Stomach (tissue), 9 donors: Measurements from ENCODE around the gene VAMP1. TPM values are rescaled to one million over a fixed set of nuclear protein-coding genes. Genes with fewer than 3 reads are reported as not detected.

Experiments used
- DNase-seq, 2 donors: peaks; one replicate each; pipeline versions ENCODE4 v3.0.0 to v3.0.0-alpha.2; 2013 to 2019
- H3K27ac ChIP-seq, 5 donors: fragments of 200-600 bp in 4 of 5; sonication (generic) in 4 of 5; one replicate each; pipeline ENCODE4 v1.5.1; 2013 to 2019; ENCODE audit warnings: mild to moderate bottlenecking in 1 of 5, moderate library complexity in 1 of 5
- H3K27me3 ChIP-seq, 3 donors: fragments of 200-600 bp; sonication (generic); one replicate each; pipeline ENCODE4 v1.5.1; 2017 to 2019; ENCODE audit warnings: mixed run types in 1 of 3
- H3K36me3 ChIP-seq, 4 donors: fragments of 200-600 bp; sonication (generic); 1 replicate in 3 of 4; 2 replicates in 1 of 4; pipeline ENCODE4 v1.5.1; 2016 to 2019
- H3K4me1 ChIP-seq, 4 donors: fragments of 200-600 bp; sonication (generic); one replicate each; pipeline ENCODE4 v1.5.1; 2016 to 2019
- H3K4me3 ChIP-seq, 4 donors: fragments of 200-600 bp; sonication (generic) in 3 of 4; one replicate each; pipeline ENCODE4 v1.5.1; 2016 to 2019; ENCODE audit warnings: mild to moderate bottlenecking in 1 of 4
- H3K9me3 ChIP-seq, 4 donors: fragments of 200-600 bp; sonication (generic); one replicate each; pipeline ENCODE4 v1.5.1; 2016 to 2019
- CTCF ChIP-seq, 7 experiments: fragments of 450-650 bp in 4 of 7; fragments of 200-600 bp in 3 of 7; sonication (generic) in 3 of 7; IDR thresholded peaks; one replicate each; pipeline ENCODE4 v1.5.1; 2016 to 2019; ENCODE audit warnings: antibody characterized with exemption in 7 of 7, control low read depth in 2 of 7, mild to moderate bottlenecking in 1 of 7
- EP300 ChIP-seq: sonication (generic); formaldehyde crosslinking; IDR thresholded peaks from one replicate; pipeline ENCODE4 v1.6.1; 2017; ENCODE audit warnings: antibody characterized with exemption
- POLR2A ChIP-seq, 4 donors: fragments of 450-650 bp; IDR thresholded peaks; one replicate each; pipeline ENCODE4 v1.6.1; 2016; ENCODE audit warnings: antibody characterized with exemption in 4 of 4, control low read depth in 2 of 4, mild to moderate bottlenecking in 1 of 4, moderate library complexity in 1 of 4
- POLR2AphosphoS5 ChIP-seq, 3 donors: sonication (generic); formaldehyde crosslinking; IDR thresholded peaks; one replicate each; pipeline ENCODE4 v1.6.1; 2016; ENCODE audit warnings: antibody characterized with exemption in 3 of 3
- WGBS, 5 donors: extraction: QIAGEN DNeasy Blood & Tissue Kit in 3 of 5; methylation state at CpG; one replicate each; pipeline versions ENCODE4 v1.1.5 to v1.1.7; 2013 to 2018; 5-methylcytosine and 5-hydroxymethylcytosine counted together
- intact Hi-C: fragments of 100-400 bp; cut with DNase I; formaldehyde crosslinking; loops from one replicate; pipeline ENCODE4 v1.15.1; 2023; ENCODE audit warnings: low total_unique reads
- polyA plus RNA-seq, 3 donors: library from polyadenylated mRNA; stranded (reverse); fragments of 200-250 nt; gene quantifications; one replicate each; pipeline ENCODE4 v1.2.3, GENCODE V29; 2013
- total RNA-seq, 5 donors: library from RNA; depleted of rRNA; stranded (reverse); fragments of >200 nt; gene quantifications; one replicate each; pipeline versions ENCODE4 v1.1.0 to v1.2.3, GENCODE V29; 2014 to 2016
- donor health status: healthy with polysubstance abuse.
- donor health status: Bipolar disorder and iron deficiency.
- donor health status: healthy.

Gene VAMP1
- total and polyA plus RNA-seq, 8 donors = 1.2 to 16.5 (median 4.8) TPM; not detected in 1

DNA sequence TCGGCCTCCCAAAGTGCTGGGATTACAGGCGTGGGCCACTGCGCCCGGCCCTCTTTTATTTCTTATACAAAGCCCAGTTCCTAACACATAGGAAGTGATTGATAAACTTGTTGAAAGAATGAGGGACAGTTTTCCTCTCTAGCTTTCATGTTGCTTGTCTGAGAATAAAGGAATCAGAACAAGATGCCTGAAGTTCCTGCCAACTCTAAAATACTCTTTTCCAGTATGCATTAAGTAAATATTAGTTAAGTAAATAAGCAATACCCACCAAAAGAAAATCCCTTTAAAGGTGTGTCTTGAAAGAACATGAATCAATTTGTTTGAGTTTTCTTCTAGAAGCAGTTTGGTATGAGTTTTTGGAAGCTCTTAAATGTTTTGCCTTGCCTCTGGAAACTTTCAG, 50.1 kb downstream of the VAMP1 start:
- TF ChIP-seq CTCF (IDR thresholded peaks at IDR 0.05) (no peak), POLR2AphosphoS5 (IDR thresholded peaks at IDR 0.05) (no peak), EP300 (no peak), POLR2A (IDR thresholded peaks at IDR 0.05) (no peak)
- H3K36me3 ChIP-seq = no peaks in the 10 kb centered on the region
- H3K4me3 ChIP-seq = no peak overlapping the region
- peak overlapping the region in 3 of 5 donors; percentile 23 to 65 (median 46) for H3K27ac ChIP-seq
- no peaks in the 10 kb centered on the region for H3K27me3 ChIP-seq
- DNase-seq = no peak
- intact Hi-C loops = loop anchor here (10.0 kb wide), 1 partner anchor 114 kb away; the partner anchor contains the start of gene GAPDH
- WGBS, 5 donors = 18 to 60% (median 34%) methylated on average over 4 of the region's 4 CpGs
- H3K9me3 ChIP-seq = no peaks in the 10 kb centered on the region
- peaks cover 8 to 29% (median 15%) of the 10 kb centered on the region in 4 donors for H3K4me1 ChIP-seq

GRCh38 chr12:6418796-6419195, 51.7 kb downstream of the VAMP1 start:
- 63 to 83% (median 71%) methylated on average over 6 of the region's 6 CpGs for WGBS, 5 donors
- intact Hi-C loops = no loop called here
- Histone ChIP-seq H3K9me3 (no peaks in the 10 kb centered on the region), H3K27ac (no peak overlapping the region), H3K36me3 (no peaks in the 10 kb centered on the region), H3K4me1 (peaks cover 6 to 25% (median 12%) of the 10 kb centered on the region in 4 donors), H3K27me3 (no peaks in the 10 kb centered on the region), H3K4me3 (no peak overlapping the region)
- no peak for DNase-seq
- TF ChIP-seq POLR2A (IDR thresholded peaks at IDR 0.05) (no peak), EP300 (no peak), CTCF (IDR thresholded peaks at IDR 0.05) (no peak)

DNA sequence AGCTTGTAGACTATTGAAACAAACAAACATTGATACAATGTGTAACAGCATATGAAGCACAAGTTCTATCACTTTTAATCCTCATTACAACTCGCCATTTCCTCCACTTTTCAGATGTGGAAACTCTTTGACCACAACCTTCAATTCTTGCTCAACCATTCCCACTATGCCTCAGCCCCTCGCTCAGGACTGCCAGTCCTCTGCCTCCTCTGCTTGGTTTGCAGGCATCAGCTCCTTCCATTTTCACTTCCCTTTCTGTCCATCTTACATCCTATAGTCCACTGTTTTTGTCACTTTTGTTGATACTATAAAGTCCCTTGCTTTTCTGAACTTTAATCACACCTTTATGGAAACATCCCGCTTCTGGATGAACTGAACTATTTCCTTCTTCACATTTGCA, 53.9 kb downstream of the VAMP1 start:
- WGBS, 5 donors = 82 to 87% (median 84%) methylated on average over 3 of the region's 3 CpGs
- H3K27ac ChIP-seq = no peak overlapping the region

More for the DNA sequence above, 53.9 kb downstream of the VAMP1 start:
- TF ChIP-seq EP300 (no peak), POLR2A (IDR thresholded peaks at IDR 0.05) (no peak), POLR2AphosphoS5 (IDR thresholded peaks at IDR 0.05) (no peak), CTCF (IDR thresholded peaks at IDR 0.05) (no peak)
- Histone ChIP-seq H3K9me3 (no peaks in the 10 kb centered on the region), H3K4me1 (peaks cover 0 to 17% (median 6%) of the 10 kb centered on the region in 4 donors), H3K4me3 (no peak overlapping the region), H3K36me3 (no peaks in the 10 kb centered on the region), H3K27me3 (no peaks in the 10 kb centered on the region)
- DNase-seq = no peak
- intact Hi-C loops = no loop called here

Other genes with a start within 250 kb of the VAMP1 start
- 100 to 1,000 TPM in 1 of 5 donors, 10 to 100 TPM in 3, 1 to 10 TPM in 1; 6.4 to 101 (median 16.2) TPM for gene PLEKHG6, start 160.0 kb downstream of the VAMP1 start, total RNA-seq
- 10 to 100 TPM in 2 of 3 donors, 1 to 10 TPM in 1; 5.9 to 32.3 (median 27.0) TPM for gene PLEKHG6, start 160.0 kb downstream of the VAMP1 start, polyA plus RNA-seq
- 100 to 1,000 TPM in 4 of 5 donors, 10 to 100 TPM in 1; 91.6 to 432 (median 152) TPM for gene TNFRSF1A, start 128.6 kb downstream of the VAMP1 start, total RNA-seq
- gene TNFRSF1A, start 128.6 kb downstream of the VAMP1 start, polyA plus RNA-seq = 10 to 100 TPM; 35.2 to 64.4 (median 38.5) TPM
- gene SCNN1A, start 95.1 kb downstream of the VAMP1 start, total RNA-seq = 100 to 1,000 TPM in 4 of 5 donors, 10 to 100 TPM in 1; 63.3 to 486 (median 277) TPM
- gene SCNN1A, start 95.1 kb downstream of the VAMP1 start, polyA plus RNA-seq = 10 to 100 TPM; 16.6 to 98.0 (median 47.5) TPM
- gene LTBR, start 86.5 kb downstream of the VAMP1 start, total RNA-seq = 100 to 1,000 TPM in 3 of 5 donors, 10 to 100 TPM in 2; 27.5 to 471 (median 126) TPM
- 10 to 100 TPM; 47.3 to 76.3 (median 48.3) TPM for gene LTBR, start 86.5 kb downstream of the VAMP1 start, polyA plus RNA-seq
- gene CD27, start 25.7 kb downstream of the VAMP1 start, total RNA-seq = 1 to 10 TPM in 1 of 5 donors, under 1 TPM in 1, not detected in 3; 0.92 to 8.7 TPM
- 1 to 10 TPM; 1.7 to 5.8 (median 3.2) TPM for gene CD27, start 25.7 kb downstream of the VAMP1 start, polyA plus RNA-seq
- 100 to 1,000 TPM in 1 of 5 donors, 10 to 100 TPM in 4; 15.2 to 115 (median 40.0) TPM for gene TAPBPL, start 18.6 kb downstream of the VAMP1 start, total RNA-seq
- 10 to 100 TPM; 13.0 to 15.3 (median 15.1) TPM for gene TAPBPL, start 18.6 kb downstream of the VAMP1 start, polyA plus RNA-seq
- gene MRPL51, start 22.6 kb upstream of the VAMP1 start, total RNA-seq = 100 to 1,000 TPM in 1 of 5 donors, 10 to 100 TPM in 4; 26.8 to 146 (median 50.7) TPM
- 100 to 1,000 TPM; 108 to 143 (median 128) TPM for gene MRPL51, start 22.6 kb upstream of the VAMP1 start, polyA plus RNA-seq
- 100 to 1,000 TPM in 1 of 5 donors, 10 to 100 TPM in 4; 15.4 to 105 (median 17.9) TPM for gene NCAPD2, start 23.4 kb upstream of the VAMP1 start, total RNA-seq
- 10 to 100 TPM in 1 of 3 donors, 1 to 10 TPM in 2; 8.3 to 18.3 (median 9.7) TPM for gene NCAPD2, start 23.4 kb upstream of the VAMP1 start, polyA plus RNA-seq
- gene GAPDH, start 63.8 kb upstream of the VAMP1 start, total RNA-seq = 1,000 to 10,000 TPM in 4 of 5 donors, 100 to 1,000 TPM in 1; 579 to 1,258 (median 1,242) TPM
- gene GAPDH, start 63.8 kb upstream of the VAMP1 start, polyA plus RNA-seq = 1,000 to 10,000 TPM; 1,352 to 2,765 (median 1,815) TPM
- gene IFFO1, start 85.4 kb upstream of the VAMP1 start, total RNA-seq = 10 to 100 TPM in 1 of 5 donors, 1 to 10 TPM in 4; 1.4 to 14.0 (median 3.2) TPM
- 1 to 10 TPM; 2.7 to 9.1 (median 3.4) TPM for gene IFFO1, start 85.4 kb upstream of the VAMP1 start, polyA plus RNA-seq
- gene NOP2, start 97.6 kb upstream of the VAMP1 start, total RNA-seq = 100 to 1,000 TPM in 1 of 5 donors, 10 to 100 TPM in 4; 16.3 to 231 (median 30.0) TPM
- 10 to 100 TPM; 19.5 to 27.4 (median 19.7) TPM for gene NOP2, start 97.6 kb upstream of the VAMP1 start, polyA plus RNA-seq
- 100 to 1,000 TPM; 169 to 315 (median 202) TPM for gene CHD4, start 136.7 kb upstream of the VAMP1 start, total RNA-seq
- 100 to 1,000 TPM; 105 to 139 (median 111) TPM for gene CHD4, start 136.7 kb upstream of the VAMP1 start, polyA plus RNA-seq
- 10 to 100 TPM in 1 of 5 donors, 1 to 10 TPM in 4; 1.3 to 33.0 (median 5.8) TPM for gene LPAR5, start 165.3 kb upstream of the VAMP1 start, total RNA-seq
- gene LPAR5, start 165.3 kb upstream of the VAMP1 start, polyA plus RNA-seq = 1 to 10 TPM; 2.0 to 5.6 (median 3.5) TPM
- 1 to 10 TPM in 2 of 5 donors, not detected in 3; 2.2 to 6.4 TPM for gene ACRBP, start 176.8 kb upstream of the VAMP1 start, total RNA-seq
- gene ACRBP, start 176.8 kb upstream of the VAMP1 start, polyA plus RNA-seq = 1 to 10 TPM in 2 of 3 donors, under 1 TPM in 1; 0.31 to 1.6 (median 1.1) TPM
- 10 to 100 TPM in 4 of 5 donors, 1 to 10 TPM in 1; 8.7 to 51.8 (median 33.5) TPM for gene ING4, start 192.4 kb upstream of the VAMP1 start, total RNA-seq
- 10 to 100 TPM; 25.5 to 53.6 (median 43.6) TPM for gene ING4, start 192.4 kb upstream of the VAMP1 start, polyA plus RNA-seq
- gene ZNF384, start 218.7 kb upstream of the VAMP1 start, total RNA-seq = 100 to 1,000 TPM in 1 of 5 donors, 10 to 100 TPM in 4; 16.5 to 207 (median 35.6) TPM
- 10 to 100 TPM; 16.7 to 21.8 (median 20.2) TPM for gene ZNF384, start 218.7 kb upstream of the VAMP1 start, polyA plus RNA-seq
- under 1 TPM in 2 of 5 donors, not detected in 3; 0.14 to 0.37 TPM for gene PIANP, start 230.1 kb upstream of the VAMP1 start, total RNA-seq
- gene PIANP, start 230.1 kb upstream of the VAMP1 start, polyA plus RNA-seq = 1 to 10 TPM in 2 of 3 donors, under 1 TPM in 1; 0.50 to 1.7 (median 1.5) TPM